Uterus (tissue), 2 donors: Measurements from ENCODE around the gene NIPAL1.

ENCODE experiments used
- CTCF ChIP-seq, 4 experiments: fragments of 200-600 bp in 2 of 4; fragments of 450-650 bp in 2 of 4; sonication (generic) in 2 of 4; IDR thresholded peaks; one replicate each; pipeline ENCODE4 v1.5.1; 2016 to 2019; ENCODE audit warnings: antibody characterized with exemption in 4 of 4, mild to moderate bottlenecking in 2 of 4, moderate library complexity in 1 of 4
- POLR2A ChIP-seq, 2 donors: fragments of 450-650 bp; IDR thresholded peaks; one replicate each; pipeline ENCODE4 v1.6.1; 2016; ENCODE audit warnings: antibody characterized with exemption in 2 of 2, mild to moderate bottlenecking in 1 of 2, moderate library complexity in 1 of 2

- no peak for TF ChIP-seq CTCF (IDR thresholded peaks at IDR 0.05)
- no peak for TF ChIP-seq POLR2A (IDR thresholded peaks at IDR 0.05)
These were observed 25.1 kb downstream of the NIPAL1 start for GRCh38 chr4:48041535-48042137.
